Breast epithelium (tissue), 4 donors: Measurements from ENCODE around the gene RRAGD. TPM values are rescaled to one million over a fixed set of nuclear protein-coding genes. Genes with fewer than 3 reads are reported as not detected.

Experiments used
- DNase-seq, 2 donors: peaks; one replicate each; pipeline ENCODE4 v3.0.0-alpha.2; 2019; ENCODE audit warnings: low spot score in 2 of 2
- H3K27ac ChIP-seq, 2 donors: fragments of 200-600 bp; sonication (generic) in 1 of 2; one replicate each; pipeline ENCODE4 v1.5.1; 2016 to 2019; ENCODE audit warnings: mild to moderate bottlenecking in 1 of 2
- H3K27me3 ChIP-seq, 2 donors: fragments of 200-600 bp; sonication (generic) in 1 of 2; one replicate each; pipeline versions ENCODE4 v1.5.1 to v1.6.0; 2017 to 2019; ENCODE audit warnings: control low read depth in 1 of 2, mild to moderate bottlenecking in 1 of 2
- H3K36me3 ChIP-seq: fragments of 200-600 bp; one replicate; pipeline ENCODE4 v1.5.1; 2019
- H3K4me1 ChIP-seq, 2 donors: fragments of 200-600 bp; sonication (generic); one replicate each; pipeline ENCODE4 v1.5.1; 2016 to 2019; ENCODE audit warnings: control low read depth in 1 of 2
- H3K4me3 ChIP-seq, 3 donors: fragments of 200-600 bp; sonication (generic); 1 replicate in 2 of 3; 2 replicates in 1 of 3; pipeline ENCODE4 v1.5.1; 2016 to 2019; ENCODE audit warnings: mild to moderate bottlenecking in 3 of 3, moderate library complexity in 2 of 3
- H3K9me3 ChIP-seq, 2 donors: fragments of 200-600 bp; sonication (generic) in 1 of 2; one replicate each; pipeline ENCODE4 v1.5.1; 2016 to 2019; ENCODE audit warnings: control low read depth in 1 of 2
- CTCF ChIP-seq, 3 donors: fragments of 450-650 bp; IDR thresholded peaks; one replicate each; pipeline ENCODE4 v1.5.1; 2016 to 2017; ENCODE audit warnings: antibody characterized with exemption in 3 of 3, mild to moderate bottlenecking in 3 of 3, moderate library complexity in 3 of 3
- POLR2A ChIP-seq: fragments of 450-650 bp; IDR thresholded peaks from one replicate; pipeline ENCODE4 v1.6.1; 2016; ENCODE audit warnings: antibody characterized with exemption, mild to moderate bottlenecking, moderate library complexity
- POLR2AphosphoS5 ChIP-seq, 3 donors: sonication (generic); formaldehyde crosslinking; IDR thresholded peaks; one replicate each; pipeline ENCODE4 v1.6.1; 2017; ENCODE audit warnings: antibody characterized with exemption in 3 of 3
- intact Hi-C: fragments of 100-400 bp; cut with DNase I; formaldehyde crosslinking; loops from one replicate; pipeline ENCODE4 v1.15.1; 2023; ENCODE audit warnings: low total_unique reads
- total RNA-seq, 3 donors: library from RNA; depleted of rRNA; stranded (reverse); fragments of >200 nt; gene quantifications; one replicate each; pipeline ENCODE4 v1.1.0, GENCODE V29; 2016

The RRAGD gene
- total RNA-seq, 3 donors from 2014 or later: 12.8 to 38.6 (median 23.9) TPM

GRCh38 chr6:89353118-89353556, 58.9 kb downstream of the RRAGD start:
- peak overlapping the region; percentile 77 to 93 (median 89) for H3K4me3 ChIP-seq
- peak overlapping the region; percentile 99 for H3K27ac ChIP-seq
- no peaks in the 10 kb centered on the region for H3K4me1 ChIP-seq
- H3K36me3 ChIP-seq: no peaks in the 10 kb centered on the region
- H3K9me3 ChIP-seq: no peaks in the 10 kb centered on the region
- H3K27me3 ChIP-seq: no peaks in the 10 kb centered on the region
- no peak for DNase-seq
- TF ChIP-seq POLR2A (no peak), CTCF (IDR thresholded peaks at IDR 0.05) (no peak), POLR2AphosphoS5 (IDR thresholded peaks at IDR 0.05) (no peak)
- intact Hi-C loops: no loop called here

GRCh38 chr6:89352278-89353117, 59.6 kb downstream of the RRAGD start, which contains the start of gene UBE2J1:
UBE2J1 (minus strand) TSS chr6:89352722; CDS start chr6:89352569, 153 bp downstream.
- intact Hi-C loops: no loop called here
- no peaks in the 10 kb centered on the region for H3K4me1 ChIP-seq
- H3K36me3 ChIP-seq: no peaks in the 10 kb centered on the region
- H3K9me3 ChIP-seq: no peaks in the 10 kb centered on the region
- TF ChIP-seq CTCF (IDR thresholded peaks at IDR 0.05) (no peak), POLR2AphosphoS5 (IDR thresholded peaks at IDR 0.05) (peak; percentile 79 to 96 (median 90)), POLR2A (peak; percentile 66)
- H3K27me3 ChIP-seq: no peaks in the 10 kb centered on the region
- DNase-seq: peak; percentile 90 to 93
- H3K4me3 ChIP-seq: peak within 1 kb of the TSS; percentile 77 to 93 (median 89)
- H3K27ac ChIP-seq: peak within 1 kb of the TSS; percentile 99

- DNase-seq: no peak
Measured at GRCh38 chr6:89351671-89352277, 60.3 kb downstream of the RRAGD start.

GRCh38 chr6:89350281-89350966, 61.6 kb downstream of the RRAGD start:
- H3K36me3 ChIP-seq: no peaks in the 10 kb centered on the region
- H3K4me1 ChIP-seq: no peaks in the 10 kb centered on the region
- no peaks in the 10 kb centered on the region for H3K9me3 ChIP-seq
- TF ChIP-seq CTCF (IDR thresholded peaks at IDR 0.05): no peak
- no peak for TF ChIP-seq POLR2A
- TF ChIP-seq POLR2AphosphoS5 (IDR thresholded peaks at IDR 0.05): no peak
- H3K4me3 ChIP-seq: peak overlapping the region; percentile 14 to 89 (median 35)
- no peak for DNase-seq
- H3K27ac ChIP-seq: peak overlapping the region; percentile 72 to 99
- intact Hi-C loops: no loop called here
- H3K27me3 ChIP-seq: no peaks in the 10 kb centered on the region

More at GRCh38 chr6:89351671-89352277, 60.3 kb downstream of the RRAGD start:
- Histone ChIP-seq H3K27me3 (no peaks in the 10 kb centered on the region), H3K36me3 (no peaks in the 10 kb centered on the region), H3K4me1 (no peaks in the 10 kb centered on the region), H3K4me3 (peak overlapping the region; percentile 77 to 93 (median 89)), H3K9me3 (no peaks in the 10 kb centered on the region), H3K27ac (peak overlapping the region; percentile 99)
- no peak for TF ChIP-seq POLR2A
- no peak for TF ChIP-seq POLR2AphosphoS5 (IDR thresholded peaks at IDR 0.05)
- TF ChIP-seq CTCF (IDR thresholded peaks at IDR 0.05): no peak
- intact Hi-C loops: no loop called here
